RPMI7951 (cell line): ENCODE data around the gene EXOC6. TPM values are rescaled to one million over a fixed set of nuclear protein-coding genes. Genes with fewer than 3 reads are reported as not detected.
A peak's percentile ranks its signal among the peaks of the same experiment; 100 is the strongest.

Experiments
- DNase-seq: peaks from one replicate; pipeline ENCODE4 v3.0.0-alpha.2; 2012; ENCODE audit warnings: low read depth
- total RNA-seq: library from RNA; depleted of rRNA; stranded (reverse); fragments of >200 nt; shearing (Covaris generic); gene quantifications from 2 replicates; pipeline ENCODE4 v1.2.3, GENCODE V29; 2014

The EXOC6 gene
- total RNA-seq, 1 experiment from 2014 or later: 5.2 TPM

- no peak for DNase-seq
Observed at GRCh38 chr10:93023013-93023650, 174.8 kb downstream of the EXOC6 start.

GRCh38 chr10:93026072-93026471 is 177.8 kb downstream of the EXOC6 start:
- no peak for DNase-seq

- no peak for DNase-seq
Observed at GRCh38 chr10:93027508-93027907, 179.2 kb downstream of the EXOC6 start.

GRCh38 chr10:93028883-93029282 is 180.6 kb downstream of the EXOC6 start:
- peak; percentile 54 for DNase-seq

GRCh38 chr10:93030409-93030808 is 182.1 kb downstream of the EXOC6 start:
- peak; percentile 51 for DNase-seq

GRCh38 chr10:93032105-93032808 is 183.9 kb downstream of the EXOC6 start:
- DNase-seq: no peak

- no peak for DNase-seq
Observed at GRCh38 chr10:93032809-93033137, 184.5 kb downstream of the EXOC6 start.

- DNase-seq: no peak
Observed at GRCh38 chr10:93034426-93034825, 186.1 kb downstream of the EXOC6 start.

GRCh38 chr10:93039110-93039509 is 190.8 kb downstream of the EXOC6 start:
- no peak for DNase-seq

- DNase-seq: peak; percentile 34
Observed at GRCh38 chr10:93039721-93040120, 191.4 kb downstream of the EXOC6 start.

GRCh38 chr10:93054486-93054885 is 206.2 kb downstream of the EXOC6 start:
- DNase-seq: no peak

GRCh38 chr10:93058139-93058538 is 209.8 kb downstream of the EXOC6 start:
- no peak for DNase-seq

GRCh38 chr10:93059975-93060886 is 211.9 kb downstream of the EXOC6 start, which contains the start of gene CYP26C1:
Gene CYP26C1, plus strand, starts transcription at chr10:93060798. Its CDS starts 466 bp downstream, at chr10:93061264.
- no peak for DNase-seq

GRCh38 chr10:93060887-93061593 is 212.7 kb downstream of the EXOC6 start:
- DNase-seq: no peak

- no peak for DNase-seq
Observed at GRCh38 chr10:93061594-93062513, 213.5 kb downstream of the EXOC6 start.

- DNase-seq: no peak
Observed at GRCh38 chr10:93062514-93063143, 214.3 kb downstream of the EXOC6 start.

GRCh38 chr10:93063144-93063976 is 215.0 kb downstream of the EXOC6 start:
- DNase-seq: no peak

GRCh38 chr10:93063977-93064660 is 215.8 kb downstream of the EXOC6 start:
- no peak for DNase-seq
